CD4-positive, alpha-beta T cell (primary cell): ENCODE data around the gene LSG1. TPM values are rescaled to one million over a fixed set of nuclear protein-coding genes. Genes with fewer than 3 reads are reported as not detected.
A peak's percentile ranks its signal among the peaks of the same experiment; 100 is the strongest.
"Not testable (repeated sequence)": the region's sequence is repeated elsewhere in the genome, so short reads cannot be mapped to it uniquely, and the experiment has no call there.

Experiments
- ATAC-seq: fragments of 200-7000 bp; cut with Tn5 transposase; one replicate; pipeline ENCODE4 v1.10.0; 2022; ENCODE audit warnings: mild to moderate bottlenecking; ENCODE audit not compliant: poor library complexity
- CTCF ChIA-PET: fragments of 350-600 bp; sonication (Branson Sonifier 250); formaldehyde crosslinking; loops from one replicate; lab custom pipeline; 2021; ENCODE audit warnings: antibody characterized with exemption, inconsistent platforms; lab: Charles Lee
- POLR2A ChIA-PET: fragments of 350-600 bp; sonication (Branson Sonifier 250); formaldehyde crosslinking; loops from one replicate; lab custom pipeline; 2021; ENCODE audit warnings: antibody characterized with exemption, inconsistent platforms; lab: Charles Lee
- DNase-seq, 14 experiments: peaks; one replicate each; pipeline ENCODE4 v3.0.0-alpha.2; 2013 to 2020; ENCODE audit warnings: mixed read lengths in 2 of 14
- H3K27ac ChIP-seq, 2 donors: one replicate each; pipeline versions ENCODE4 v1.5.1 to v1.7.0; 2013; ENCODE audit warnings: low read length in 2 of 2, low read depth in 1 of 2, mild to moderate bottlenecking in 1 of 2
- H3K27me3 ChIP-seq, 2 experiments: 1 replicate in 1 of 2; 2 replicates in 1 of 2; pipeline versions ENCODE4 v1.6.1 to v1.7.0; 2013; ENCODE audit warnings: low read length in 2 of 2, control low read depth in 1 of 2, mild to moderate bottlenecking in 1 of 2, moderate library complexity in 1 of 2; ENCODE audit not compliant: insufficient read depth in 2 of 2, control insufficient read depth in 1 of 2
- H3K36me3 ChIP-seq: one replicate; pipeline ENCODE4 v1.6.1; 2013; ENCODE audit warnings: low read length, control low read depth; ENCODE audit not compliant: insufficient read depth
- H3K4me1 ChIP-seq: one replicate; pipeline ENCODE4 v1.6.1; 2013; ENCODE audit warnings: low read length, control low read depth; ENCODE audit not compliant: insufficient read depth
- H3K4me3 ChIP-seq: one replicate; pipeline ENCODE4 v1.5.1; 2013; ENCODE audit warnings: mild to moderate bottlenecking, low read length, moderate library complexity
- H3K9me3 ChIP-seq, 2 experiments: 1 replicate in 1 of 2; 2 replicates in 1 of 2; pipeline versions ENCODE4 v1.6.1 to v1.7.0; 2013; ENCODE audit warnings: low read length in 2 of 2, mild to moderate bottlenecking in 2 of 2, control low read depth in 1 of 2, moderate library complexity in 1 of 2; ENCODE audit not compliant: control insufficient read depth in 1 of 2, insufficient read depth in 1 of 2
- H3K27ac Mint-ChIP-seq: one replicate; pipeline ENCODE4 v1.8.0; 2020; ENCODE audit warnings: mixed read lengths
- H3K27me3 Mint-ChIP-seq: one replicate; pipeline ENCODE4 v1.8.0; 2021; ENCODE audit warnings: mixed read lengths
- H3K36me3 Mint-ChIP-seq: one replicate; pipeline ENCODE4 v1.8.0; 2021; ENCODE audit warnings: low read depth, mixed read lengths
- H3K4me1 Mint-ChIP-seq: one replicate; pipeline ENCODE4 v1.8.0; 2021; ENCODE audit warnings: low read depth, mixed read lengths
- H3K4me3 Mint-ChIP-seq: one replicate; pipeline ENCODE4 v1.8.0; 2020; ENCODE audit warnings: mild to moderate bottlenecking, mixed read lengths
- H3K9me3 Mint-ChIP-seq: one replicate; pipeline ENCODE4 v1.8.0; 2020; ENCODE audit warnings: mixed read lengths
- CTCF ChIP-seq: fragments of 200-600 bp; IDR thresholded peaks from one replicate; pipeline ENCODE4 v1.8.0; 2022; ENCODE audit warnings: antibody characterized with exemption, mild to moderate bottlenecking
- intact Hi-C, 2 experiments: fragments of 100-400 bp; cut with DNase I in 1 of 2; cut with micrococcal nuclease in 1 of 2; formaldehyde crosslinking; loops; one replicate each; pipeline versions ENCODE4 v1.15.1 to v1.9.0; 2023 to 2025; cut with DNase I, micrococcal nuclease
- total RNA-seq, 174 experiments: library from RNA in 2 of 174; stranded (reverse) in 2 of 174; gene quantifications; one replicate each; pipeline ENCODE4 v1.2.3 and lab custom pipeline; 2021 to 2026

LSG1 gene
- total RNA-seq, 2 experiments from 2014 or later = 37.9 to 44.6 TPM

GRCh38 chr3:194631696-194632095 is 40.3 kb downstream of the LSG1 start:
- Histone ChIP-seq H3K4me3 (no peak overlapping the region), H3K4me1 (peaks cover 14% of the 10 kb centered on the region), H3K27ac (no peak overlapping the region), H3K36me3 (no peaks in the 10 kb centered on the region), H3K27me3 (no peaks in the 10 kb centered on the region), H3K9me3 (no peaks in the 10 kb centered on the region)
- Mint-ChIP-seq H3K4me3 (peak overlapping the region; percentile 85), H3K27me3 (no peaks in the 10 kb centered on the region), H3K27ac (no peak overlapping the region), H3K36me3 (no peaks in the 10 kb centered on the region), H3K4me1 (peaks cover 5% of the 10 kb centered on the region), H3K9me3 (no peaks in the 10 kb centered on the region)
- DNase-seq (peak in 1 of 14 experiments; percentile 2), ATAC-seq (no peak)
- ChIA-PET CTCF (no interaction called here), POLR2A (no interaction called here)
- TF ChIP-seq CTCF = no peak
- intact Hi-C loops = no loop called here

DNA sequence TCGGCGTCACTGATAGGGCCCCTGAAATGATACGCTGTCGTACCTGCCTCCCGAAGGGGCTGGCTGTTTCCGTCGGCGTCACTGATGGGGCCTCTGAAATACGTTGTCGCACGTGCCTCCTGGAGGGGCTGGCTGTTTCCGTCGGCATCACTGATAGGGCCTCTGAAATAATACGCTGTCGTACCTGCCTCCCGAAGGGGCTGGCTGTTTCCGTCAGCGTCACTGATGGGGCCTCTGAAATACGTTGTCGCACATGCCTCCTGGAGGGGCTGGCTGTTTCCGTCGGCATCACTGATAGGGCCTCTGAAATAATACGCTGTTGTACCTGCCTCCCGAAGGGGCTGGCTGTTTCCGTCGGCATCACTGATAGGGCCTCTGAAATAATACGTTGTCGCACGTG is 41.3 kb downstream of the LSG1 start:
- H3K27me3 Mint-ChIP-seq, CTCF ChIA-PET, ATAC-seq, H3K9me3 Mint-ChIP-seq, POLR2A ChIA-PET, H3K9me3 ChIP-seq, H3K4me1 Mint-ChIP-seq, H3K4me3 Mint-ChIP-seq, H3K27ac Mint-ChIP-seq, intact Hi-C loops, H3K27me3 ChIP-seq, H3K4me3 ChIP-seq, H3K36me3 ChIP-seq, H3K27ac ChIP-seq, H3K36me3 Mint-ChIP-seq, DNase-seq: not testable (repeated sequence)
- peaks cover 14% of the 10 kb centered on the region for H3K4me1 ChIP-seq

- Mint-ChIP-seq H3K27me3 (no peaks in the 10 kb centered on the region), H3K4me1 (no peaks in the 10 kb centered on the region), H3K36me3 (no peaks in the 10 kb centered on the region), H3K4me3 (no peak overlapping the region), H3K9me3 (no peaks in the 10 kb centered on the region), H3K27ac (no peak overlapping the region)
- Histone ChIP-seq H3K9me3 (no peaks in the 10 kb centered on the region), H3K4me3 (no peak overlapping the region), H3K4me1 (no peaks in the 10 kb centered on the region), H3K27me3 (no peaks in the 10 kb centered on the region), H3K36me3 (no peaks in the 10 kb centered on the region), H3K27ac (no peak overlapping the region)
- DNase-seq = no peak
- ATAC-seq = no peak
- TF ChIP-seq CTCF = no peak
- CTCF ChIA-PET = no interaction called here
- intact Hi-C loops = no loop called here
- POLR2A ChIA-PET = no interaction called here
Measured at GRCh38 chr3:194624956-194625355, 47.0 kb downstream of the LSG1 start.
